ENCODE data around the gene ERG28.
A peak's percentile ranks its signal among the peaks of the same experiment; 100 is the strongest.
"Not testable (repeated sequence)": the region's sequence is repeated elsewhere in the genome, so short reads cannot be mapped to it uniquely, and the experiment has no call there.

The ERG28 gene

GRCh38 chr14:75660630-75661498, at the start of gene ERG28, which contains the start of gene TTLL5:
TSS of gene ERG28 (minus strand) at chr14:75660876. CDS start at chr14:75657502, 3,374 bp downstream.
TSS of gene TTLL5 (plus strand) at chr14:75661246. CDS start at chr14:75663150, 1,904 bp downstream.
- peak; percentile 100 for ATAC-seq
- DNase-seq: peak; percentile 94
- Mint-ChIP-seq H3K4me1 (peaks cover 29% of the 10 kb centered on the region), H3K36me3 (ENCODE audit: low read depth) (peaks cover 7% of the 10 kb centered on the region), H3K9me3 (no peaks in the 10 kb centered on the region), H3K4me3 (peak within 1 kb of the TSS; percentile 94), H3K27ac (peak within 1 kb of the TSS; percentile 91), H3K27me3 (peaks cover 3% of the 10 kb centered on the region)

GRCh38 chr14:75709207-75709812, 48.6 kb upstream of the ERG28 start:
- Mint-ChIP-seq H3K27me3 (no peaks in the 10 kb centered on the region), H3K9me3 (no peaks in the 10 kb centered on the region), H3K4me1 (no peaks in the 10 kb centered on the region), H3K36me3 (ENCODE audit: low read depth) (peaks cover 13% of the 10 kb centered on the region), H3K27ac (no peak overlapping the region), H3K4me3 (no peak overlapping the region)
- DNase-seq (peak; percentile 59), ATAC-seq (peak; percentile 49)

GRCh38 chr14:75705014-75705413, 44.3 kb upstream of the ERG28 start:
- Mint-ChIP-seq H3K36me3 (ENCODE audit: low read depth) (peaks cover 15% of the 10 kb centered on the region), H3K4me3 (no peak overlapping the region), H3K27ac (no peak overlapping the region), H3K27me3 (no peaks in the 10 kb centered on the region), H3K4me1 (no peaks in the 10 kb centered on the region), H3K9me3 (no peaks in the 10 kb centered on the region)
- no peak for DNase-seq
- no peak for ATAC-seq

- Mint-ChIP-seq H3K27me3 (no peaks in the 10 kb centered on the region), H3K36me3 (ENCODE audit: low read depth) (peaks cover 17% of the 10 kb centered on the region), H3K4me3 (no peak overlapping the region), H3K4me1 (no peaks in the 10 kb centered on the region), H3K27ac (no peak overlapping the region), H3K9me3 (no peaks in the 10 kb centered on the region)
- ATAC-seq: no peak
- DNase-seq: no peak
Observed at GRCh38 chr14:75703467-75703866, 42.8 kb upstream of the ERG28 start.

- Mint-ChIP-seq H3K4me1 (no peaks in the 10 kb centered on the region), H3K27ac (no peak overlapping the region), H3K4me3 (no peak overlapping the region), H3K36me3 (ENCODE audit: low read depth) (peaks cover 14% of the 10 kb centered on the region), H3K27me3 (no peaks in the 10 kb centered on the region), H3K9me3 (no peaks in the 10 kb centered on the region)
- no peak for ATAC-seq
- DNase-seq: no peak
Observed at GRCh38 chr14:75702616-75703261, 42.1 kb upstream of the ERG28 start.

GRCh38 chr14:75702122-75702521, 41.4 kb upstream of the ERG28 start:
- no peak overlapping the region for H3K27ac Mint-ChIP-seq
- DNase-seq (no peak), ATAC-seq (no peak)
- H3K9me3 Mint-ChIP-seq: no peaks in the 10 kb centered on the region
- H3K4me1 Mint-ChIP-seq: no peaks in the 10 kb centered on the region
- H3K27me3 Mint-ChIP-seq: no peaks in the 10 kb centered on the region
- peaks cover 13% of the 10 kb centered on the region for H3K36me3 Mint-ChIP-seq (ENCODE audit: low read depth)
- no peak overlapping the region for H3K4me3 Mint-ChIP-seq

- no peaks in the 10 kb centered on the region for H3K27me3 Mint-ChIP-seq
- no peak overlapping the region for H3K27ac Mint-ChIP-seq
- no peak overlapping the region for H3K4me3 Mint-ChIP-seq
- no peaks in the 10 kb centered on the region for H3K4me1 Mint-ChIP-seq
- H3K9me3 Mint-ChIP-seq: no peaks in the 10 kb centered on the region
- DNase-seq (no peak), ATAC-seq (no peak)
- H3K36me3 Mint-ChIP-seq (ENCODE audit: low read depth): peaks cover 22% of the 10 kb centered on the region
Observed at GRCh38 chr14:75700295-75700694, 39.6 kb upstream of the ERG28 start.

GRCh38 chr14:75699331-75699730, 38.7 kb upstream of the ERG28 start:
- Mint-ChIP-seq H3K27me3 (no peaks in the 10 kb centered on the region), H3K36me3 (ENCODE audit: low read depth) (peaks cover 30% of the 10 kb centered on the region), H3K9me3 (peaks cover 5% of the 10 kb centered on the region)

GRCh38 chr14:75697918-75698317, 37.2 kb upstream of the ERG28 start:
- peaks cover 41% of the 10 kb centered on the region for H3K36me3 Mint-ChIP-seq (ENCODE audit: low read depth)
- no peak for ATAC-seq

More at GRCh38 chr14:75699331-75699730, 38.7 kb upstream of the ERG28 start:
- Mint-ChIP-seq H3K27ac (no peak overlapping the region), H3K4me1 (no peaks in the 10 kb centered on the region), H3K4me3 (no peak overlapping the region)
- no peak for DNase-seq
- no peak for ATAC-seq

GRCh38 chr14:75697386-75697785, 36.7 kb upstream of the ERG28 start:
- no peak for DNase-seq
- Mint-ChIP-seq H3K9me3 (peaks cover 5% of the 10 kb centered on the region), H3K4me3 (no peak overlapping the region), H3K27ac (no peak overlapping the region), H3K27me3 (no peaks in the 10 kb centered on the region), H3K4me1 (no peaks in the 10 kb centered on the region), H3K36me3 (ENCODE audit: low read depth) (peaks cover 46% of the 10 kb centered on the region)
- no peak for ATAC-seq

More at GRCh38 chr14:75697918-75698317, 37.2 kb upstream of the ERG28 start:
- no peak overlapping the region for H3K27ac Mint-ChIP-seq
- no peak overlapping the region for H3K4me3 Mint-ChIP-seq
- no peak for DNase-seq
- no peaks in the 10 kb centered on the region for H3K27me3 Mint-ChIP-seq
- H3K4me1 Mint-ChIP-seq: no peaks in the 10 kb centered on the region
- H3K9me3 Mint-ChIP-seq: peaks cover 5% of the 10 kb centered on the region

- not testable (repeated sequence) for H3K27ac Mint-ChIP-seq, H3K9me3 Mint-ChIP-seq, H3K4me1 Mint-ChIP-seq, ATAC-seq, H3K27me3 Mint-ChIP-seq, H3K4me3 Mint-ChIP-seq, DNase-seq
- peaks cover 55% of the 10 kb centered on the region for H3K36me3 Mint-ChIP-seq (ENCODE audit: low read depth)
Observed at GRCh38 chr14:75695025-75695424, 34.3 kb upstream of the ERG28 start.

- Mint-ChIP-seq H3K4me3 (no peak overlapping the region), H3K36me3 (ENCODE audit: low read depth) (peaks cover 46% of the 10 kb centered on the region), H3K27ac (no peak overlapping the region), H3K27me3 (no peaks in the 10 kb centered on the region), H3K9me3 (peaks cover 5% of the 10 kb centered on the region), H3K4me1 (peaks cover 10% of the 10 kb centered on the region)
- DNase-seq: no peak
- ATAC-seq: peak; percentile 54
Observed at GRCh38 chr14:75690010-75690409, 29.3 kb upstream of the ERG28 start.

GRCh38 chr14:75689012-75689411, 28.3 kb upstream of the ERG28 start:
- Mint-ChIP-seq H3K4me1 (peaks cover 10% of the 10 kb centered on the region), H3K4me3 (no peak overlapping the region), H3K27ac (no peak overlapping the region), H3K27me3 (no peaks in the 10 kb centered on the region), H3K36me3 (ENCODE audit: low read depth) (peaks cover 46% of the 10 kb centered on the region), H3K9me3 (no peaks in the 10 kb centered on the region)
- DNase-seq (no peak), ATAC-seq (no peak)

- Mint-ChIP-seq H3K27me3 (no peaks in the 10 kb centered on the region), H3K36me3 (ENCODE audit: low read depth) (peaks cover 37% of the 10 kb centered on the region), H3K4me3 (no peak overlapping the region), H3K27ac (no peak overlapping the region), H3K4me1 (peaks cover 10% of the 10 kb centered on the region), H3K9me3 (no peaks in the 10 kb centered on the region)
- DNase-seq (no peak), ATAC-seq (no peak)
Observed at GRCh38 chr14:75685910-75686309, 25.2 kb upstream of the ERG28 start.

Data from activated naive CD8-positive, alpha-beta T cell treated with anti-CD3 and anti-CD28 coated beads, Interleukin-2, amount 50 U/mL, for 24 hours (primary cell).